Progenitor cell of endocrine pancreas (in vitro differentiated cells): ENCODE measurements around the gene NTSR1. TPM values are rescaled to one million over a fixed set of nuclear protein-coding genes. Genes with fewer than 3 reads are reported as not detected.

ENCODE experiments used
- DNase-seq: peaks from one replicate; pipeline ENCODE4 v3.0.0; 2021; ENCODE audit warnings: low spot score; ENCODE audit not compliant: unreplicated experiment
- H3K27ac Mint-ChIP-seq: 2 replicates; pipeline ENCODE4 v1.8.0; 2021; ENCODE audit warnings: mild to moderate bottlenecking, moderate library complexity, mixed read lengths
- H3K27me3 Mint-ChIP-seq: 2 replicates; pipeline ENCODE4 v1.8.0; 2021; ENCODE audit warnings: mixed read lengths
- H3K36me3 Mint-ChIP-seq: 2 replicates; pipeline ENCODE4 v1.8.0; 2022; ENCODE audit warnings: mixed read lengths; ENCODE audit not compliant: insufficient read depth
- H3K4me1 Mint-ChIP-seq: 2 replicates; pipeline ENCODE4 v1.8.0; 2021; ENCODE audit warnings: low read depth, mixed read lengths
- H3K4me3 Mint-ChIP-seq: 2 replicates; pipeline ENCODE4 v1.8.0; 2021; ENCODE audit warnings: low read depth, mild to moderate bottlenecking, moderate library complexity, mixed read lengths
- H3K9me3 Mint-ChIP-seq: 2 replicates; pipeline ENCODE4 v1.8.0; 2021; ENCODE audit warnings: low read depth, mixed read lengths
- total RNA-seq: library from RNA; stranded (reverse); gene quantifications from 2 replicates; pipeline ENCODE4 v1.2.1, GENCODE V29; 2021
- TF ChIP-seq, protein P1 (sequence below): fragments of 200-600 bp; sonication (generic); IDR thresholded peaks from one replicate; pipeline ENCODE4 v1.5.0; 2021; ENCODE audit warnings: antibody characterized with exemption, mild to moderate bottlenecking; ENCODE audit not compliant: unreplicated experiment

NTSR1 gene
- total RNA-seq, 1 donor from 2014 or later = not detected

DNA sequence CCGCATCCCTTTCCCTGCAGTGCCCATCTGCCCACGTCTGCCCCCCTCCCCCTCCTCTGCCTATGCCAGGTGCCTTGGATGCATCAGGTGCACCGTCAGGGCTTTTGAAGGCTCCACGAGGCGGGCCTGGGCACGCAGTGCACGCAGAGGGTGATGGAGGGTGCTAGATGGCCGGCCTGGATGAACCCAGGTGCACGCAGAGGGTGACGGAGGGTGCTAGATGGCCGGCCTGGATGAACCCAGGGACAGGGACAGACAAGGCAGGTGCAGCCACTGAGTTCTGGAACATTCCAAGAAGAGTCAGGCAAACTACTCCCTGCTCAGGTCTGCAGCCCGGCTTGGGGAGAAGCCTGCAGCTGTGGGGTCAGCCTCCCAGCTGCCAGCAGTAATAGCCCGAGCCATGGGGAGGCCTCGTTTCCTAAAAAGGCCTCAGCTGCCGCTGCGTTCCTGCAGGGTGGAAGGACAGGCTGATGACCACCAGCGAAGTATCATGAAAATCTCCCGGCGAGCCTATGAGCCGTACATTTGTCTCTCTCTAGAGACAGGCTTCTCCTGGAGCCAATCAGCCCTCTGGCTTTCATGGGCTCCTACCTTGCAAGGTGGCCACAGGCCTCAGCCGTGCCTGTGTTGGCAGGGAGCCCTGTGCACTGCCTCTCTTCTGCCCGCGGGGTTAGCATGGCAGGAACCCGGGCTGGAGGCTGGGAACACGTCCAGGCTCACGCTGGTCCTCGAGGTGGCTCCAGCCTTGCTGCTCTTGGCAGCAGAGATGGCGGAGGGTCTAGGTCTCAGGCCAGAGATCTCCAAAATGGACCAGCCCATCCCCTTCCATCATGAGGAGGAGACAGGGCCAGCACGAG is 29.6 kb downstream of the NTSR1 start:
- H3K4me1 Mint-ChIP-seq = no peaks in the 10 kb centered on the region
- DNase-seq = no peak
- no peaks in the 10 kb centered on the region for H3K9me3 Mint-ChIP-seq
- H3K27me3 Mint-ChIP-seq = peaks cover 17% of the 10 kb centered on the region
- H3K36me3 Mint-ChIP-seq = no peaks in the 10 kb centered on the region
- TF ChIP-seq, protein P1, sequence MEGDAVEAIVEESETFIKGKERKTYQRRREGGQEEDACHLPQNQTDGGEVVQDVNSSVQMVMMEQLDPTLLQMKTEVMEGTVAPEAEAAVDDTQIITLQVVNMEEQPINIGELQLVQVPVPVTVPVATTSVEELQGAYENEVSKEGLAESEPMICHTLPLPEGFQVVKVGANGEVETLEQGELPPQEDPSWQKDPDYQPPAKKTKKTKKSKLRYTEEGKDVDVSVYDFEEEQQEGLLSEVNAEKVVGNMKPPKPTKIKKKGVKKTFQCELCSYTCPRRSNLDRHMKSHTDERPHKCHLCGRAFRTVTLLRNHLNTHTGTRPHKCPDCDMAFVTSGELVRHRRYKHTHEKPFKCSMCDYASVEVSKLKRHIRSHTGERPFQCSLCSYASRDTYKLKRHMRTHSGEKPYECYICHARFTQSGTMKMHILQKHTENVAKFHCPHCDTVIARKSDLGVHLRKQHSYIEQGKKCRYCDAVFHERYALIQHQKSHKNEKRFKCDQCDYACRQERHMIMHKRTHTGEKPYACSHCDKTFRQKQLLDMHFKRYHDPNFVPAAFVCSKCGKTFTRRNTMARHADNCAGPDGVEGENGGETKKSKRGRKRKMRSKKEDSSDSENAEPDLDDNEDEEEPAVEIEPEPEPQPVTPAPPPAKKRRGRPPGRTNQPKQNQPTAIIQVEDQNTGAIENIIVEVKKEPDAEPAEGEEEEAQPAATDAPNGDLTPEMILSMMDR = no peak
- no peak overlapping the region for H3K27ac Mint-ChIP-seq
- H3K4me3 Mint-ChIP-seq = no peak overlapping the region

GRCh38 chr20:62739067-62739466 is 30.4 kb downstream of the NTSR1 start:
- H3K36me3 Mint-ChIP-seq = no peaks in the 10 kb centered on the region
- TF ChIP-seq, protein P1 = no peak
- no peaks in the 10 kb centered on the region for H3K4me1 Mint-ChIP-seq
- H3K4me3 Mint-ChIP-seq = no peak overlapping the region
- H3K27me3 Mint-ChIP-seq = peaks cover 15% of the 10 kb centered on the region
- no peak for DNase-seq
- no peaks in the 10 kb centered on the region for H3K9me3 Mint-ChIP-seq
- H3K27ac Mint-ChIP-seq = no peak overlapping the region

DNA sequence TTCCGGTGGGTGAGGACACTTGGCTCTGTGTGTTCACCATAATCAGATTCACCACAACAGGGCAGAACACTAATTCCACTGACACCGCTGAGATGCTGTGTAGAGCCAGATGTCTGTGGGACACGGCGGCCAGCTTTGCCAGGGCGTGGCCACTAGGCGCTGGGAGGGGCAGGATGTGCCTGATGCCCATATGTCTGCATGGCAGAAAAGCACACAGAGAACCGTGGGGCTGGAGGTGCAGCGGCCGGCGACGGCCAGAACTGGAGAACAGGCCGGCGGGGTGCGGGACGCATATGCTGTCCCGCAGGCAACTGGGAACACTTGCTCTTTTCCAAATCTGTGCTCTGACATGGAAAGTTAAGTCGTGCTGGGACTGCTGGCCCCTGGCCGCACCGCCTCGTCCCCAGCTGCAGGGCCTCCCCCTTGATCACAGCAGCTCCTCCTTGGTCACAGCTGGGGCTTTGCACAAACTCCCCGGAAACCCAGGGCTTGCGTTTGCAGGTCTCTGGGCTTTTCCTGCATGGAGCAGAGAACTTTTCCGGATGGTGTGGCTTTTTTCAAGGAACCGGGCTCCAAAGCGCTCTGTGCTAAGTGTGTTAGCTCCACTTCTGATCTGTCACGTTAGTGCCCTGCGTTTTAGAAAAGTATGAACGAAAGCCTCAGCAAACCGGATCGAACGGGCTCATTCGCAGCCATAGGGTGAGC is 31.1 kb downstream of the NTSR1 start:
- Mint-ChIP-seq H3K27me3 (peaks cover 15% of the 10 kb centered on the region), H3K4me3 (no peak overlapping the region), H3K4me1 (no peaks in the 10 kb centered on the region), H3K27ac (no peak overlapping the region), H3K9me3 (no peaks in the 10 kb centered on the region), H3K36me3 (no peaks in the 10 kb centered on the region)
- no peak for DNase-seq
- TF ChIP-seq, protein P1 = no peak

DNA sequence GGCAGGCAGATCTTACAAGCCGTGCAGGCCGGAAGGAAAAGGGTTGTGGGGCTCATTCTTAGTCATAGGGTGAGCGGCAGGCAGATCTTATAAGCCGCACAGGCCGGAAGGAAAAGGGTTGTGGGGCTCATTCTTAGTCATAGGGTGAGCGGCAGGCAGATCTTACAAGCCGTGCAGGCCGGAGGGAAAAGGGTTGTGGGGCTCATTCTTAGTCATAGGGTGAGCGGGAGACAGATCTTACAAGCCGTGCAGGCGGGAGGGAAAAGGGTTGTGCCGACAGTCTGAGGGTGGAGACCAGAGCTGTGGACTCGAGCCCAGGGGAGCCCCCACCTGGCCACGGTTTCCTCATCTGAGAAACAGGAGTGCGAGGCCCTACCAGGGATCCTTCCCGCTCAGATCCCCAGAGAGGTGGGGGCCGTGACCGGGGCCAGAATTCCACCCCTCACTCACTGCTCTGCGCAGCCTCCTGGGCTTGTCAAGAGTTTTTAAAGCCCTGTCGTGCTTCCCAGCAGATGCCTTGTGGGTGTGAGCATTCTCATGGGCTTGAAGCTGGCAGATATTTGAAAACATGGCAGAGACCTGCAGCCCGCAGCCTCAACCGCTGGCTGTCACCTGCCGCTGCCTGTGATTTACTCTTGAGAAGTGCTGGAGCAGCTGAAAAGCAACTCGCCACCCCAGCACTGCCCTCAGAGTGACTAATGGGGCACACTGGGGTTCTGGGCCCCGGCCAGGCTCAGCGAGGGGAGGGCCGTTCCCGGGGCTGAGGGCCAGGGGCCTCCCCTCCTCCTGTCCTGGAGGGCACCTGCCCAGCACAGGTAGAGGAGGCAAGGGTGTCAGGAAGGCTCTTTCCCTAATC is 31.9 kb downstream of the NTSR1 start:
- Mint-ChIP-seq H3K4me3 (no peak overlapping the region), H3K4me1 (no peaks in the 10 kb centered on the region), H3K27me3 (peaks cover 22% of the 10 kb centered on the region), H3K36me3 (no peaks in the 10 kb centered on the region), H3K9me3 (no peaks in the 10 kb centered on the region), H3K27ac (no peak overlapping the region)
- TF ChIP-seq, protein P1 = no peak
- DNase-seq = no peak

DNA sequence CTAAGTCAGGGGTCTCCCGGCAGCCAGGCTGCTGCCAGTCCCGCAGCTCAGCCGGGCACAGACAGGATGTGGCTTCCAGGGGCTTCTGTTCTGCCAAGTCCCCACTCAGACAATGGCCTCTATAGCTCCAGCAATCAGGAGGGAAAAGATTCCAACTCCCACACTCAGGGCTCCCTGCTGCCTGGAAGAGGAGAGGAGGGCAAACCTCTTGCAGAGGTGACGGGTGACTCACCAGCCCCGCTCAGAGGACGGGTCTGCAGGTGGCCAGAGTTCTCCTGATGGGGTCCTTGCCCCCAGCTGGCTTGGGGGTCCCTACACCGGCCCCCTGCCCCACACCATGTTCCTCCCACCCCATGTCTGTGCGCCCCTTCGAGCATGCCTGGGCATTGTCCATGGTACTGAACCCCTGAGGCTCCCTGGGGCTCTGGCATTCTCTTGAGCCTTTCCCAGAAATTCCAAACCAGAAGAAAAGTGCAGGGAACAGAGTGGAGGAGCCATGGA is 32.6 kb downstream of the NTSR1 start:
- H3K9me3 Mint-ChIP-seq = no peaks in the 10 kb centered on the region
- peaks cover 23% of the 10 kb centered on the region for H3K27me3 Mint-ChIP-seq
- TF ChIP-seq, protein P1 = no peak
- no peaks in the 10 kb centered on the region for H3K4me1 Mint-ChIP-seq
- no peaks in the 10 kb centered on the region for H3K36me3 Mint-ChIP-seq
- H3K27ac Mint-ChIP-seq = no peak overlapping the region
- no peak overlapping the region for H3K4me3 Mint-ChIP-seq
- DNase-seq = no peak
